ENCODE results near the gene FARP1.
A peak's percentile ranks its signal among the peaks of the same experiment; 100 is the strongest.

Gene FARP1

GRCh38 chr13:98482476-98483444, 339.9 kb downstream of the FARP1 start:
- Histone ChIP-seq H3K4me3 (ENCODE audit: low read depth, low read length) (no peak overlapping the region), H3K9me3 (ENCODE audit: severe bottlenecking) (no peaks in the 10 kb centered on the region), H3K27ac (no peak overlapping the region), H3K36me3 (peaks cover 5% of the 10 kb centered on the region; the same call in 1 of the 2 replicates), H3K27me3 (ENCODE audit: insufficient read depth, low read depth, severe bottlenecking) (no peaks in the 10 kb centered on the region)
- peak; percentile 89 for TF ChIP-seq CTCF (IDR thresholded peaks at IDR 0.05; ENCODE audit: low read depth, low read length)
- peak; percentile 58 for DNase-seq

- no peak for DNase-seq
- Histone ChIP-seq H3K27ac (peak overlapping the region; percentile 67), H3K4me3 (ENCODE audit: low read depth, low read length) (peak overlapping the region; percentile 26; the same call in 1 of the 2 replicates), H3K36me3 (peaks cover 5% of the 10 kb centered on the region; the same call in 1 of the 2 replicates), H3K9me3 (ENCODE audit: severe bottlenecking) (no peaks in the 10 kb centered on the region), H3K27me3 (ENCODE audit: insufficient read depth, low read depth, severe bottlenecking) (no peaks in the 10 kb centered on the region)
- TF ChIP-seq CTCF (IDR thresholded peaks at IDR 0.05; ENCODE audit: low read depth, low read length): no peak
Measured at GRCh38 chr13:98483601-98484288, 340.9 kb downstream of the FARP1 start.

GRCh38 chr13:98484289-98485219, 341.7 kb downstream of the FARP1 start:
- peak; percentile 87 for DNase-seq
- Histone ChIP-seq H3K27me3 (ENCODE audit: insufficient read depth, low read depth, severe bottlenecking) (no peaks in the 10 kb centered on the region), H3K4me3 (ENCODE audit: low read depth, low read length) (peak overlapping the region; percentile 26), H3K9me3 (ENCODE audit: severe bottlenecking) (no peaks in the 10 kb centered on the region), H3K27ac (peak overlapping the region; percentile 67), H3K36me3 (peaks cover 5% of the 10 kb centered on the region; the same call in 1 of the 2 replicates)
- TF ChIP-seq CTCF (IDR thresholded peaks at IDR 0.05; ENCODE audit: low read depth, low read length): no peak

- H3K4me3 ChIP-seq (ENCODE audit: low read depth, low read length): no peak overlapping the region
- DNase-seq: no peak
Measured at GRCh38 chr13:98485561-98485960, 342.7 kb downstream of the FARP1 start.

More at GRCh38 chr13:98485561-98485960, 342.7 kb downstream of the FARP1 start:
- H3K36me3 ChIP-seq: peaks cover 5% of the 10 kb centered on the region; the same call in 1 of the 2 replicates
- TF ChIP-seq CTCF (IDR thresholded peaks at IDR 0.05; ENCODE audit: low read depth, low read length): no peak
- H3K27ac ChIP-seq: peak overlapping the region; percentile 67
- H3K9me3 ChIP-seq (ENCODE audit: severe bottlenecking): no peaks in the 10 kb centered on the region
- H3K27me3 ChIP-seq (ENCODE audit: insufficient read depth, low read depth, severe bottlenecking): no peaks in the 10 kb centered on the region
